A673 (cell line): ENCODE data around the gene ST3GAL2.

ENCODE experiments used
- EZH2 ChIP-seq: fragments of 200-600 bp; sonication (generic); IDR thresholded peaks from 2 replicates; pipeline ENCODE4 v1.6.1; 2017; ENCODE audit warnings: borderline replicate concordance, low read depth, mild to moderate bottlenecking, mixed read lengths, antibody characterized with exemption, low read length; ENCODE audit not compliant: poor library complexity, severe bottlenecking
- TF ChIP-seq, protein P1 (sequence below): fragments of 300-800, 200-600 bp; sonication (generic); conservative IDR thresholded peaks from 2 replicates; pipeline ENCODE4 v1.5.1; 2017; ENCODE audit warnings: low read depth, mild to moderate bottlenecking, antibody characterized with exemption, low read length, moderate library complexity, mixed read lengths

DNA sequence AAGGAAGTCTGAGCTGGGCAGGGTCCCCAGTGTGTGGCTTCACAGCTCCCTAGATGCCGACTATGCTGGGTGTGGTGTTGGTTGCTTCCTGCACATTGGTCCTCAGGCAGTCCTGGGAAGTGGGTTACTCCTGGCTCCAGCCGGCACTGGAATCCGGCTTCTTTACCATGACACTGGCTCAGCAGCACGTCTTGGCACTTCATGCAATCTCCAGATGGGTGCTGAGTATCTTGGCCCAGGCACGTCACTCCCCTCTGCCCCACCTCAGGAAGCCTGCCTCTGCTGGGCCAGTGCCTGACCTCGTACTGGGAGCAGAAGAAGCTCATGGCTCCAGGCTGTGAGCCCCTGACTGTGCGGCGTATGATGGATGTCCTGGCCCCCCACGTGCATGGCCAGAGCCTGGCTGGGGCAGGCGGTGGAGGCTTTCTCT lies 40.0 kb upstream of the ST3GAL2 start:
- TF ChIP-seq, protein P1, sequence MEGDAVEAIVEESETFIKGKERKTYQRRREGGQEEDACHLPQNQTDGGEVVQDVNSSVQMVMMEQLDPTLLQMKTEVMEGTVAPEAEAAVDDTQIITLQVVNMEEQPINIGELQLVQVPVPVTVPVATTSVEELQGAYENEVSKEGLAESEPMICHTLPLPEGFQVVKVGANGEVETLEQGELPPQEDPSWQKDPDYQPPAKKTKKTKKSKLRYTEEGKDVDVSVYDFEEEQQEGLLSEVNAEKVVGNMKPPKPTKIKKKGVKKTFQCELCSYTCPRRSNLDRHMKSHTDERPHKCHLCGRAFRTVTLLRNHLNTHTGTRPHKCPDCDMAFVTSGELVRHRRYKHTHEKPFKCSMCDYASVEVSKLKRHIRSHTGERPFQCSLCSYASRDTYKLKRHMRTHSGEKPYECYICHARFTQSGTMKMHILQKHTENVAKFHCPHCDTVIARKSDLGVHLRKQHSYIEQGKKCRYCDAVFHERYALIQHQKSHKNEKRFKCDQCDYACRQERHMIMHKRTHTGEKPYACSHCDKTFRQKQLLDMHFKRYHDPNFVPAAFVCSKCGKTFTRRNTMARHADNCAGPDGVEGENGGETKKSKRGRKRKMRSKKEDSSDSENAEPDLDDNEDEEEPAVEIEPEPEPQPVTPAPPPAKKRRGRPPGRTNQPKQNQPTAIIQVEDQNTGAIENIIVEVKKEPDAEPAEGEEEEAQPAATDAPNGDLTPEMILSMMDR, result no peak
- no peak for TF ChIP-seq EZH2
